B cell (primary cell): ENCODE data around the gene DTNBP1. TPM values are rescaled to one million over a fixed set of nuclear protein-coding genes. Genes with fewer than 3 reads are reported as not detected.

ENCODE experiments used
- ATAC-seq: fragments of 200-7000 bp; cut with Tn5 transposase; one replicate; pipeline ENCODE4 v1.10.0; 2021; ENCODE audit warnings: low read depth, mild to moderate bottlenecking, moderate number of reproducible peaks, moderate library complexity
- CTCF ChIA-PET: fragments of 350-600 bp; sonication (Branson Sonifier 250); formaldehyde crosslinking; loops from one replicate; lab custom pipeline; 2021; ENCODE audit warnings: antibody characterized with exemption, inconsistent platforms; lab: Charles Lee
- POLR2A ChIA-PET: fragments of 350-600 bp; sonication (Branson Sonifier 250); formaldehyde crosslinking; loops from one replicate; lab custom pipeline; 2021; ENCODE audit warnings: antibody characterized with exemption; lab: Charles Lee
- DNase-seq: peaks from one replicate; pipeline ENCODE4 v3.0.0; 2013
- H2AFZ ChIP-seq: 2 replicates; pipeline ENCODE4 v1.6.1; 2012; ENCODE audit warnings: mild to moderate bottlenecking, low read depth, low read length; ENCODE audit not compliant: insufficient read depth, poor library complexity, severe bottlenecking
- H3K27ac ChIP-seq, 2 donors: 1 replicate in 1 of 2; 2 replicates in 1 of 2; pipeline ENCODE4 v1.5.1; 2012 to 2013; ENCODE audit warnings: low read length in 2 of 2, mild to moderate bottlenecking in 2 of 2, moderate library complexity in 1 of 2
- H3K27me3 ChIP-seq, 4 experiments: fragments of 200-600 bp in 1 of 4; sonication (generic) in 1 of 4; replicated peaks in 1 of 4; 1 replicate in 2 of 4; 2 replicates in 2 of 4; pipeline versions ENCODE4 v1.6.1 to v1.7.0; 2013 to 2016; ENCODE audit warnings: low read length in 3 of 4, mild to moderate bottlenecking in 2 of 4, mixed read lengths in 1 of 4, moderate library complexity in 1 of 4; ENCODE audit not compliant: insufficient read depth in 4 of 4, control insufficient read depth in 3 of 4; ENCODE audit errors: control extremely low read depth in 1 of 4
- H3K36me3 ChIP-seq, 2 experiments: replicated peaks in 1 of 2; 1 replicate in 1 of 2; 2 replicates in 1 of 2; pipeline versions ENCODE4 v1.6.1 to v1.7.1; 2013; ENCODE audit warnings: low read length in 1 of 2; ENCODE audit not compliant: insufficient read depth in 2 of 2, control insufficient read depth in 1 of 2; ENCODE audit errors: control extremely low read depth in 1 of 2, extremely low read depth in 1 of 2
- H3K4me1 ChIP-seq, 2 donors: fragments of 200-600 bp in 1 of 2; sonication (generic) in 1 of 2; 1 replicate in 1 of 2; 2 replicates in 1 of 2; pipeline versions ENCODE4 v1.5.1 to v1.6.1; 2013 to 2017; ENCODE audit warnings: low read length in 2 of 2; ENCODE audit not compliant: control insufficient read depth in 2 of 2, insufficient read depth in 2 of 2
- H3K4me2 ChIP-seq: replicated peaks from 2 replicates; pipeline ENCODE3; 2012; ENCODE audit warnings: mild to moderate bottlenecking, low read depth, low read length; ENCODE audit not compliant: poor library complexity, severe bottlenecking
- H3K4me3 ChIP-seq, 5 experiments: fragments of 200-600 bp in 1 of 5; sonication (generic) in 1 of 5; 1 replicate in 3 of 5; 2 replicates in 2 of 5; pipeline versions ENCODE4 v1.5.1 to v1.7.0; 2011 to 2016; ENCODE audit warnings: low read length in 4 of 5, mild to moderate bottlenecking in 4 of 5, low read depth in 2 of 5, control low read depth in 1 of 5, moderate library complexity in 1 of 5; ENCODE audit not compliant: insufficient read depth in 1 of 5; ENCODE audit errors: control extremely low read depth in 1 of 5, extremely low read depth in 1 of 5
- H3K79me2 ChIP-seq: fragments of 200-600 bp; sonication (generic); one replicate; pipeline ENCODE4 v1.6.0; 2016; ENCODE audit warnings: low read length; ENCODE audit not compliant: control insufficient read depth, insufficient read depth
- H3K9ac ChIP-seq: fragments of 200-600 bp; sonication (generic); 2 replicates; pipeline ENCODE4 v1.6.1; 2017; ENCODE audit warnings: mild to moderate bottlenecking, low read length, moderate library complexity
- H3K9me3 ChIP-seq, 3 donors: one replicate each; pipeline versions ENCODE4 v1.6.1 to v1.7.1; 2013; ENCODE audit warnings: low read length in 2 of 3; ENCODE audit not compliant: control insufficient read depth in 2 of 3, insufficient read depth in 1 of 3; ENCODE audit errors: control extremely low read depth in 1 of 3
- H4K20me1 ChIP-seq: 2 replicates; pipeline ENCODE4 v1.6.0; 2012; ENCODE audit warnings: mild to moderate bottlenecking, low read length; ENCODE audit not compliant: insufficient read depth, control insufficient read depth, poor library complexity, severe bottlenecking
- H3K27ac Mint-ChIP-seq: one replicate; pipeline ENCODE4 v1.8.0; 2021; ENCODE audit warnings: mixed read lengths
- H3K27me3 Mint-ChIP-seq: one replicate; pipeline ENCODE4 v1.8.0; 2021; ENCODE audit warnings: mixed read lengths
- H3K4me1 Mint-ChIP-seq: one replicate; pipeline ENCODE4 v1.8.0; 2021; ENCODE audit warnings: mixed read lengths
- H3K4me3 Mint-ChIP-seq: one replicate; pipeline ENCODE4 v1.8.0; 2021; ENCODE audit warnings: mixed read lengths
- H3K9me3 Mint-ChIP-seq: one replicate; pipeline ENCODE4 v1.8.0; 2022; ENCODE audit warnings: mixed read lengths; ENCODE audit not compliant: insufficient read depth
- EZH2 ChIP-seq: IDR thresholded peaks from 2 replicates; pipeline ENCODE4 v1.6.1; 2012; ENCODE audit warnings: borderline replicate concordance, low read depth, mild to moderate bottlenecking, moderate library complexity, low read length; ENCODE audit not compliant: insufficient read depth, poor library complexity, severe bottlenecking
- WGBS: methylation state at CpG from one replicate; pipeline ENCODE4 v1.1.5; 2013; ENCODE audit warnings: missing lambda C conversion rate; ENCODE audit not compliant: insufficient coverage; 5-methylcytosine and 5-hydroxymethylcytosine counted together
- intact Hi-C: fragments of 100-400 bp; cut with micrococcal nuclease; formaldehyde crosslinking; loops from one replicate; pipeline ENCODE4 v1.10.0; 2022
- polyA plus RNA-seq: library from polyadenylated mRNA; depleted of rRNA; stranded (reverse); fragments of >200 nt; gene quantifications from 2 replicates; pipeline ENCODE4 v1.2.3, GENCODE V29; 2012
- total RNA-seq, 2 donors: library from RNA; stranded (reverse); fragments of 120-200 nt in 1 of 2; gene quantifications; 1 replicate in 1 of 2; 2 replicates in 1 of 2; pipeline versions ENCODE4 v1.2.3 to v1.2.4, GENCODE V29; 2013 to 2022
- TF ChIP-seq, protein P1 (sequence below): fragments of 200-600 bp; IDR thresholded peaks from one replicate; pipeline ENCODE4 v1.8.0; 2022; ENCODE audit warnings: antibody characterized with exemption, mild to moderate bottlenecking

Gene DTNBP1
- total and polyA plus RNA-seq, 2 donors (not counting 1 experiment from before 2014, with no cell fraction given), result 31.4 to 73.0 TPM

DNA sequence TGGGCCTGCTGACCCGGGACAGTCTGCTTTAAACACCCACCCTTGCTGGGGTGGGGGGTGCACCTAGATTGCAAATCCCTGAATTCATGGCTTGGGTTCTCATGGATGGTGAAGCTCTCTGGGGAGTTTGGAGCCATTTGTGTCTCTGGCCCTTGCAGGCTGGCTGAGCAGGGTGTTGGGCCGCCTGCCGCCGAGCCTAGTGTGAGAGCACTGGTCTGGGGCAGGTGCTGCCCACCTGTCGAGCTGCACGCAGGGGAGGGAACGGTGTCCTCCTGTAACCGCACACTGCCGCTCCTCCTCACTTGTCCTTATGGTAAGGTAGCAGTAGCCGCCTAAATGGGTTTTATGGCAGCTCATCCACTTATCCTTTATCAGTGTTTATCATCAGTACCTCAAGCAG lies 143.9 kb downstream of the DTNBP1 start:
- no peak overlapping the region for H3K27ac Mint-ChIP-seq
- no peak for ATAC-seq

DNA sequence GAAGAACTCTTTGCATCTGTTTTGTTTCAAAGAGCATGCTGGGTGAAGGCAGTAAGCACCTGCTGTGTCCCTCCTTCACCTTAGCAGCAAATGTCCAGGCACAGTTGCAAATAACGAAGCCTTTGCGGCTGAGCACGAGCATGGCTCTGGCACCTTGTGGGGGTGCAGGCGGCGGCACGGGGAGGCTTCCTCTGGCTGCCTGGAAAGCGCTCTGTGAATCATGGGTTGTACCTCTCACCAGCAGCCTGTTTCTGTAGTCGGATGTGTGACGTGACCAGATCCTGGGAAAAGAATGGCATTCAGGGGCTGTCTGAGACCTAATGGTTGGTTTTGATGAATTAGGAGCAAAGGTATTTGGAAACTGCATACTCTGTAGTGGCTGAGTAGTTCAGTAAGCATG lies 144.8 kb downstream of the DTNBP1 start:
- Histone ChIP-seq H3K27me3 (no peaks in the 10 kb centered on the region), H4K20me1 (no peaks in the 10 kb centered on the region), H3K9ac (no peak overlapping the region), H3K4me3 (no peak overlapping the region), H3K79me2 (peaks cover 10% of the 10 kb centered on the region), H3K27ac (no peak overlapping the region), H3K4me1 (no peaks in the 10 kb centered on the region), H3K9me3 (peaks cover 0 to 4% (median 0%) of the 10 kb centered on the region in 3 donors), H2AFZ (no peak overlapping the region), H3K36me3 (peaks cover 10 to 96% of the 10 kb centered on the region in 2 experiments), H3K4me2 (no peak overlapping the region)
- Mint-ChIP-seq H3K4me3 (no peak overlapping the region), H3K4me1 (no peaks in the 10 kb centered on the region), H3K9me3 (no peaks in the 10 kb centered on the region), H3K27ac (peak overlapping the region; percentile 41), H3K27me3 (no peaks in the 10 kb centered on the region)
- no peak for ATAC-seq
- TF ChIP-seq, protein P1, sequence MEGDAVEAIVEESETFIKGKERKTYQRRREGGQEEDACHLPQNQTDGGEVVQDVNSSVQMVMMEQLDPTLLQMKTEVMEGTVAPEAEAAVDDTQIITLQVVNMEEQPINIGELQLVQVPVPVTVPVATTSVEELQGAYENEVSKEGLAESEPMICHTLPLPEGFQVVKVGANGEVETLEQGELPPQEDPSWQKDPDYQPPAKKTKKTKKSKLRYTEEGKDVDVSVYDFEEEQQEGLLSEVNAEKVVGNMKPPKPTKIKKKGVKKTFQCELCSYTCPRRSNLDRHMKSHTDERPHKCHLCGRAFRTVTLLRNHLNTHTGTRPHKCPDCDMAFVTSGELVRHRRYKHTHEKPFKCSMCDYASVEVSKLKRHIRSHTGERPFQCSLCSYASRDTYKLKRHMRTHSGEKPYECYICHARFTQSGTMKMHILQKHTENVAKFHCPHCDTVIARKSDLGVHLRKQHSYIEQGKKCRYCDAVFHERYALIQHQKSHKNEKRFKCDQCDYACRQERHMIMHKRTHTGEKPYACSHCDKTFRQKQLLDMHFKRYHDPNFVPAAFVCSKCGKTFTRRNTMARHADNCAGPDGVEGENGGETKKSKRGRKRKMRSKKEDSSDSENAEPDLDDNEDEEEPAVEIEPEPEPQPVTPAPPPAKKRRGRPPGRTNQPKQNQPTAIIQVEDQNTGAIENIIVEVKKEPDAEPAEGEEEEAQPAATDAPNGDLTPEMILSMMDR, result no peak
- TF ChIP-seq EZH2, result no peak
- POLR2A ChIA-PET, result interaction anchor here (1.1 kb wide), 1 partner anchor 25 kb away, joined by 3 read pairs; no protein-coding TSS in a partner anchor
- WGBS, result 99% methylated on average over 9 of the region's 9 CpGs
- CTCF ChIA-PET, result interaction anchor here (0.7 to 2.0 kb wide), 2 partner anchors 85 to 106 kb away, joined by 3 to 9 read pairs; no protein-coding TSS in a partner anchor
- no peak for DNase-seq
- intact Hi-C loops, result no loop called here

More for the DNA sequence above, 143.9 kb downstream of the DTNBP1 start:
- Histone ChIP-seq H3K4me1 (no peaks in the 10 kb centered on the region), H3K9ac (no peak overlapping the region), H3K36me3 (peaks cover 10 to 96% of the 10 kb centered on the region in 2 experiments), H2AFZ (no peak overlapping the region), H4K20me1 (no peaks in the 10 kb centered on the region), H3K27ac (no peak overlapping the region), H3K27me3 (no peaks in the 10 kb centered on the region), H3K4me3 (no peak overlapping the region), H3K4me2 (no peak overlapping the region), H3K9me3 (peaks cover 0 to 4% (median 0%) of the 10 kb centered on the region in 3 donors), H3K79me2 (peaks cover 2% of the 10 kb centered on the region)
- Mint-ChIP-seq H3K27me3 (no peaks in the 10 kb centered on the region), H3K4me1 (peaks cover 2% of the 10 kb centered on the region), H3K4me3 (no peak overlapping the region), H3K9me3 (no peaks in the 10 kb centered on the region)
- 100% methylated on average over 4 of the region's 10 CpGs for WGBS
- no peak for DNase-seq
- CTCF ChIA-PET, result interaction anchor here (2.0 kb wide), 1 partner anchor 105 kb away, joined by 9 read pairs; no protein-coding TSS in a partner anchor
- no peak for TF ChIP-seq EZH2
- TF ChIP-seq, protein P1, result no peak
- POLR2A ChIA-PET, result interaction anchor here (1.1 kb wide), 1 partner anchor 24 kb away, joined by 3 read pairs; no protein-coding TSS in a partner anchor
- intact Hi-C loops, result no loop called here
